Astrocyte (in vitro differentiated cells and primary cell): ENCODE measurements around the gene TUBA1C.

ENCODE experiments used
- CTCF ChIP-seq: IDR thresholded peaks from 2 replicates; pipeline ENCODE4 v1.5.1; 2011; ENCODE audit warnings: low read depth, mild to moderate bottlenecking, inconsistent platforms, low read length, moderate library complexity; ENCODE audit not compliant: insufficient read depth
- EZH2 ChIP-seq: IDR thresholded peaks from 2 replicates; pipeline ENCODE4 v1.6.1; 2012; ENCODE audit warnings: mild to moderate bottlenecking, low read length, inconsistent platforms; ENCODE audit not compliant: insufficient read depth

GRCh38 chr12:49232940-49233841 is 31.7 kb upstream of the TUBA1C start:
- TF ChIP-seq CTCF (peak; percentile 32), EZH2 (no peak)
